H9 (cell line): ENCODE data around the gene PNLDC1. TPM values are rescaled to one million over a fixed set of nuclear protein-coding genes. Genes with fewer than 3 reads are reported as not detected.

Source experiments
- DNase-seq: peaks from one replicate; pipeline ENCODE4 v3.0.0-alpha.2; 2017
- H2AFZ ChIP-seq: one replicate; pipeline ENCODE4 v1.6.1; 2013; ENCODE audit warnings: mild to moderate bottlenecking, low read length, control low read depth, moderate library complexity
- H2AK5ac ChIP-seq: 2 replicates; pipeline ENCODE4 v1.6.1; 2013; ENCODE audit warnings: low read length, control low read depth, mixed read lengths; ENCODE audit not compliant: insufficient read length
- H2BK120ac ChIP-seq: one replicate; pipeline ENCODE4 v1.6.1; 2013; ENCODE audit warnings: low read depth, mild to moderate bottlenecking, low read length, control low read depth, inconsistent platforms; ENCODE audit not compliant: poor library complexity, severe bottlenecking
- H2BK12ac ChIP-seq: 2 replicates; pipeline ENCODE4 v1.6.1; 2013; ENCODE audit warnings: low read length, control low read depth, mixed read lengths, low read depth; ENCODE audit not compliant: insufficient read length
- H2BK15ac ChIP-seq: 2 replicates; pipeline ENCODE4 v1.6.1; 2013; ENCODE audit warnings: low read depth, low read length, control low read depth
- H2BK20ac ChIP-seq: one replicate; pipeline ENCODE4 v1.6.1; 2013; ENCODE audit warnings: low read depth, mild to moderate bottlenecking, low read length, control low read depth, inconsistent platforms; ENCODE audit not compliant: poor library complexity, severe bottlenecking
- H2BK5ac ChIP-seq: 2 replicates; pipeline ENCODE4 v1.6.1; 2013; ENCODE audit warnings: low read length, control low read depth, mixed read lengths; ENCODE audit not compliant: insufficient read length
- H3K14ac ChIP-seq: 2 replicates; pipeline ENCODE4 v1.6.1; 2013; ENCODE audit warnings: low read length, control low read depth; ENCODE audit not compliant: insufficient read depth
- H3K18ac ChIP-seq: 2 replicates; pipeline ENCODE4 v1.6.1; 2013; ENCODE audit warnings: low read depth, mild to moderate bottlenecking, mixed read lengths, low read length, control low read depth; ENCODE audit not compliant: insufficient read length
- H3K23ac ChIP-seq: 2 replicates; pipeline ENCODE4 v1.6.1; 2013; ENCODE audit warnings: low read length, control low read depth, mixed read lengths, low read depth; ENCODE audit not compliant: insufficient read length
- H3K23me2 ChIP-seq: 2 replicates; pipeline ENCODE4 v1.6.1; 2013; ENCODE audit warnings: low read depth, mild to moderate bottlenecking, mixed read lengths, low read length, control low read depth; ENCODE audit not compliant: insufficient read length, poor library complexity, severe bottlenecking
- H3K27ac ChIP-seq: 2 replicates; pipeline ENCODE4 v1.5.1; 2013; ENCODE audit warnings: low read length, control low read depth, mixed read lengths, low read depth; ENCODE audit not compliant: insufficient read length
- H3K27me3 ChIP-seq: 2 replicates; pipeline ENCODE4 v1.6.1; 2013; ENCODE audit warnings: low read length, control low read depth, inconsistent platforms; ENCODE audit not compliant: insufficient read depth
- H3K4ac ChIP-seq: 2 replicates; pipeline ENCODE4 v1.6.1; 2013; ENCODE audit warnings: low read depth, mild to moderate bottlenecking, control low read depth, inconsistent platforms, low read length, moderate library complexity
- H3K4me1 ChIP-seq: 2 replicates; pipeline ENCODE4 v1.6.1; 2013; ENCODE audit warnings: low read length, control low read depth, inconsistent platforms; ENCODE audit not compliant: insufficient read depth
- H3K4me2 ChIP-seq: 2 replicates; pipeline ENCODE4 v1.6.1; 2013; ENCODE audit warnings: low read length, control low read depth, mixed read lengths; ENCODE audit not compliant: insufficient read length, insufficient read depth
- H3K56ac ChIP-seq: 2 replicates; pipeline ENCODE4 v1.6.1; 2013; ENCODE audit warnings: low read depth, mild to moderate bottlenecking, mixed read lengths, low read length, control low read depth; ENCODE audit not compliant: insufficient read length
- H3K79me1 ChIP-seq: 2 replicates; pipeline ENCODE4 v1.6.1; 2013; ENCODE audit warnings: low read depth, mild to moderate bottlenecking, moderate library complexity, low read length, control low read depth, inconsistent platforms; ENCODE audit not compliant: insufficient read depth, poor library complexity, severe bottlenecking
- H3K79me2 ChIP-seq: 2 replicates; pipeline ENCODE4 v1.6.1; 2013; ENCODE audit warnings: low read length, control low read depth, inconsistent platforms; ENCODE audit not compliant: insufficient read depth
- H3K9ac ChIP-seq: 2 replicates; pipeline ENCODE4 v1.6.1; 2013; ENCODE audit warnings: low read length, control low read depth, mixed read lengths; ENCODE audit not compliant: insufficient read length; ENCODE audit errors: extremely low read depth
- H3K9me3 ChIP-seq: one replicate; pipeline ENCODE4 v1.6.1; 2013; ENCODE audit warnings: low read depth, low read length, inconsistent platforms; ENCODE audit not compliant: control insufficient read depth
- H3T11ph ChIP-seq: one replicate; pipeline ENCODE4 v1.6.1; 2013; ENCODE audit warnings: mild to moderate bottlenecking, low read length, control low read depth, inconsistent platforms
- H4K20me1 ChIP-seq: one replicate; pipeline ENCODE4 v1.6.1; 2013; ENCODE audit not compliant: control insufficient read depth, insufficient read length, insufficient read depth
- H4K5ac ChIP-seq: 2 replicates; pipeline ENCODE4 v1.6.1; 2013; ENCODE audit warnings: low read depth, mild to moderate bottlenecking, mixed read lengths, low read length, control low read depth; ENCODE audit not compliant: insufficient read length
- H4K8ac ChIP-seq: replicated peaks from 2 replicates; pipeline ENCODE4 v1.6.1; 2013; ENCODE audit warnings: low read length, control low read depth, mixed read lengths, low read depth; ENCODE audit not compliant: insufficient read length
- H4K91ac ChIP-seq: 2 replicates; pipeline ENCODE4 v1.6.1; 2013; ENCODE audit warnings: low read depth, mild to moderate bottlenecking, moderate library complexity, mixed read lengths, low read length, control low read depth; ENCODE audit not compliant: insufficient read length
- H3K27ac Mint-ChIP-seq, 3 experiments: 2 replicates in 2 of 3; 3 replicates in 1 of 3; pipeline ENCODE4 v1.8.0; 2020 to 2021; ENCODE audit warnings: mixed read lengths in 3 of 3, mild to moderate bottlenecking in 1 of 3, moderate library complexity in 1 of 3
- H3K27me3 Mint-ChIP-seq: 2 replicates; pipeline ENCODE4 v1.8.0; 2021; ENCODE audit warnings: low read depth, mild to moderate bottlenecking, moderate library complexity, mixed read lengths
- H3K36me3 Mint-ChIP-seq, 3 experiments: 2 replicates in 2 of 3; 3 replicates in 1 of 3; pipeline ENCODE4 v1.8.0; 2020 to 2021; ENCODE audit warnings: low read depth in 3 of 3, mixed read lengths in 3 of 3; ENCODE audit not compliant: insufficient read depth in 1 of 3
- H3K4me1 Mint-ChIP-seq, 2 experiments: 2 replicates each; pipeline ENCODE4 v1.8.0; 2020; ENCODE audit warnings: mixed read lengths in 2 of 2
- H3K4me3 Mint-ChIP-seq, 2 experiments: 2 replicates in 1 of 2; 3 replicates in 1 of 2; pipeline ENCODE4 v1.8.0; 2020 to 2021; ENCODE audit warnings: mild to moderate bottlenecking in 2 of 2, mixed read lengths in 2 of 2, moderate library complexity in 1 of 2
- H3K9me3 Mint-ChIP-seq, 2 experiments: 2 replicates in 1 of 2; 3 replicates in 1 of 2; pipeline ENCODE4 v1.8.0; 2020; ENCODE audit warnings: mild to moderate bottlenecking in 2 of 2, mixed read lengths in 2 of 2, moderate library complexity in 1 of 2
- WGBS: extraction: QIAGEN DNeasy Blood & Tissue Kit; methylation state at CpG from one replicate; pipeline ENCODE4 v1.1.7; 2013; ENCODE audit warnings: missing lambda C conversion rate, low lambda C conversion rate, mixed read lengths; ENCODE audit not compliant: insufficient read length; ENCODE audit errors: extremely low coverage; 5-methylcytosine and 5-hydroxymethylcytosine counted together
- total RNA-seq: library from RNA; stranded (reverse); gene quantifications from 2 replicates; pipeline ENCODE4 v1.2.1, GENCODE V29; 2021
- TF ChIP-seq, protein P1 (sequence below): fragments of 200-600 bp; sonication (generic); conservative IDR thresholded peaks from 3 replicates; pipeline ENCODE4 v1.8.0; 2021; ENCODE audit warnings: antibody characterized with exemption, mild to moderate bottlenecking

The PNLDC1 gene
- total RNA-seq, 1 experiment from 2014 or later = not detected

DNA sequence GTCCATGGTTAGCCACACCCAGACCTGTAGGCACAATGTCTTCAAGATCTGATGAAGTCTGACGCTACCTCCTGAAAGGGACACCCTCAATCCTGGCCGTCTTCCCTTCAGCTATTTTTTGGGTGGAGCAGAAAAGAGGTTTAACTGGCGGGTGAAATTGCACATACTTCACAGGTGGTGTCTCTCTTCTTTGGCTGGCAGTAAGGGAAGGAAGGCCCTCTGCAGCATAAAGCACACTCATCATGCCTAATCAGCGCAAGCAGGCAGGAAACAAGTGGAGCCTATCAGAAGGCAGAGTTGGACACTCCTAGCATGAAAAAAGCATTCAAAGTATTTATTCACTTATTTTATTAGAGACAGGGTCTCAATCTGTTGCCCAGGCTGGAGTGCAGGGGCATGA lies 32.9 kb downstream of the PNLDC1 start:
- Mint-ChIP-seq H3K9me3 (no peaks in the 10 kb centered on the region; a peak in 1 of 5 replicates), H3K36me3 (peaks cover 0 to 6% (median under 1%) of the 10 kb centered on the region in 3 experiments; a peak in 3 of 7 replicates), H3K27me3 (no peaks in the 10 kb centered on the region; the same call in none of the 2 replicates), H3K4me1 (peaks cover 63 to 65% of the 10 kb centered on the region in 2 experiments), H3K27ac (no peak overlapping the region), H3K4me3 (no peak overlapping the region)
- TF ChIP-seq, protein P1, sequence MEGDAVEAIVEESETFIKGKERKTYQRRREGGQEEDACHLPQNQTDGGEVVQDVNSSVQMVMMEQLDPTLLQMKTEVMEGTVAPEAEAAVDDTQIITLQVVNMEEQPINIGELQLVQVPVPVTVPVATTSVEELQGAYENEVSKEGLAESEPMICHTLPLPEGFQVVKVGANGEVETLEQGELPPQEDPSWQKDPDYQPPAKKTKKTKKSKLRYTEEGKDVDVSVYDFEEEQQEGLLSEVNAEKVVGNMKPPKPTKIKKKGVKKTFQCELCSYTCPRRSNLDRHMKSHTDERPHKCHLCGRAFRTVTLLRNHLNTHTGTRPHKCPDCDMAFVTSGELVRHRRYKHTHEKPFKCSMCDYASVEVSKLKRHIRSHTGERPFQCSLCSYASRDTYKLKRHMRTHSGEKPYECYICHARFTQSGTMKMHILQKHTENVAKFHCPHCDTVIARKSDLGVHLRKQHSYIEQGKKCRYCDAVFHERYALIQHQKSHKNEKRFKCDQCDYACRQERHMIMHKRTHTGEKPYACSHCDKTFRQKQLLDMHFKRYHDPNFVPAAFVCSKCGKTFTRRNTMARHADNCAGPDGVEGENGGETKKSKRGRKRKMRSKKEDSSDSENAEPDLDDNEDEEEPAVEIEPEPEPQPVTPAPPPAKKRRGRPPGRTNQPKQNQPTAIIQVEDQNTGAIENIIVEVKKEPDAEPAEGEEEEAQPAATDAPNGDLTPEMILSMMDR = no peak
- Histone ChIP-seq H3K23ac (no peak overlapping the region), H3K79me1 (no peaks in the 10 kb centered on the region), H3K4me1 (peaks cover 22% of the 10 kb centered on the region; the same call in 1 of the 2 replicates), H2BK20ac (no peak overlapping the region), H3K4ac (no peak overlapping the region), H3K27me3 (no peaks in the 10 kb centered on the region), H2BK5ac (no peak overlapping the region), H3K9ac (no peak overlapping the region), H2BK12ac (no peak overlapping the region), H3K4me2 (no peak overlapping the region), H3K14ac (no peak overlapping the region), H2BK120ac (no peak overlapping the region), H3K79me2 (no peaks in the 10 kb centered on the region), H2BK15ac (no peak overlapping the region), H2AFZ (no peak overlapping the region), H3K9me3 (no peaks in the 10 kb centered on the region), H3K18ac (no peak overlapping the region), H3K23me2 (no peaks in the 10 kb centered on the region), H2AK5ac (no peak overlapping the region), H4K20me1 (no peaks in the 10 kb centered on the region), H4K91ac (no peak overlapping the region), H3K56ac (no peak overlapping the region), H4K8ac (no peak overlapping the region), H3K27ac (no peak overlapping the region), H4K5ac (no peak overlapping the region), H3T11ph (no peak overlapping the region)
- no peak for DNase-seq
- no CpG with 5 or more reads among the region's 4 CpGs for WGBS
